Ramos (cell line): ENCODE data around the gene AGBL1.

ENCODE experiments used
- in situ Hi-C: fragments of 300-500 bp; cut with MboI; formaldehyde crosslinking; loops from one replicate; pipeline ENCODE4 v1.14.3; 2022; ENCODE audit warnings: low sequenced_read_pairs; ENCODE audit not compliant: unreplicated experiment

The AGBL1 gene

DNA sequence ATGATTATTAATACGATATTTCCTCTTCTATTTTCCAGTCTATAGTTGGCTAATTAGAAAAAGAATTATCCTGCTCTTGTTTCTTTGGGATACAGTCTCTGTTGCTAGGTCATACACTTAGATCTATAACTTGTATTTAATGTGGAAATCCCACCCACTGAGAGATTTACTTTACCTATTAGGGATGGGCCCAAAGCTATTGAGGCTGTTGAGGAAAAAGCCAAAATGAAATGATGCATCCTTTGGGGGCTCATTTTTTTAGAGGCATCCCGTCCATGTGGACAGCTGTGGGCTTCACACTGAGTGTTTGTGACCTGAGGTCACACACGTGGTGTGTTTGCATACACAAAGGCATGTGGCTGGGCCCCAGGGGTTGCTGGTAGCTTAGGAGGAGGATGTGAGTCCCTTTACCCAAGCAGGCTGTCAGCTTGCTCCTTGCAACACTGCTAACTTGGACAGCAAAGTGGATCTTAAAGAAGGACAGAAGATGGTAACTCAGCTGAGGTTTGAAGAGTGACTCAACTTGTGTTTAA, 477.4 kb downstream of the AGBL1 start:
- in situ Hi-C loops: no loop called here

GRCh38 chr15:86558252-86558651, 478.6 kb downstream of the AGBL1 start:
- in situ Hi-C loops: no loop called here

DNA sequence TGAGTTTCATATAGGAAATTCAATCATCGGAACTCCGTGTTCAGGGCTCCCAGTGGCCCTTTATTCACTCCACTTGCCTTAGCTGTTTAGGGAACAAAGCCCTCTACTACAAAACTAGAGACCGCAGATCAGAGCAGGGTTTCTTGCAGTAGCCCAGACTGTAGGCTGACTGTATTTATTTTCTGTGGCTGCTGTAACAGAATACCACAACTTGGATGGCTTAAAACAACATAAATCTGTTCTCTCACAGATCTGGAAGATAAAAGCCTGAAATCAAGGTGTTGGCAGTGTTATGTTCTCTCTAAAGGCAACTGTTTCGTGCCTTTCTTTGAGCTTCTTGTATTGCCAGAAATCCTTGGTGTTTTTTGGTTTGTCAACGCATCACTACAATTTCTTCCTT, 479.0 kb downstream of the AGBL1 start:
- in situ Hi-C loops: no loop called here

DNA sequence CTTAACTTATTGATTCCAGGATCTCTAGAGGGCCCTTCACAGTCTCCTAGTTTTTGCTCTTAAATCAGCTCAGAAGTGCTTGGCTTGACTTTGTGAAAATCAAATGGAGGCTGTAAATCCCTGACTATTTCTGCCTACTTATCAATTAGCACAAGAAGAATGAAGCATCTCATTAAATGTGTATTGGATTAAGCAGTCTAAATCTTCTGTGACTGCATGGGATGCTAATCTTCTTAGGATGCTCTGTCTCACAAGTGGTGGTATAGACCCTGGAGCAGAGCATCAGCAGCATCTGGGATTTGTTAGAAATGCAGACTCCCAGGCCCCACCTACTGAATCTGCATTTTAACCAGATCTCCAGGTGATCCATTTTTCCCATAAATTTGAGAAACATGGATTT, 488.7 kb downstream of the AGBL1 start:
- in situ Hi-C loops: no loop called here

- in situ Hi-C loops: no loop called here
Measured at GRCh38 chr15:86570738-86571137, 491.1 kb downstream of the AGBL1 start.

GRCh38 chr15:86571873-86572272, 492.2 kb downstream of the AGBL1 start:
- in situ Hi-C loops: no loop called here

- in situ Hi-C loops: no loop called here
Measured at GRCh38 chr15:86572368-86572841, 492.7 kb downstream of the AGBL1 start.

GRCh38 chr15:86573476-86573875, 493.8 kb downstream of the AGBL1 start:
- in situ Hi-C loops: no loop called here

- in situ Hi-C loops: no loop called here
Measured at GRCh38 chr15:86588413-86588812, 508.7 kb downstream of the AGBL1 start.

GRCh38 chr15:86590461-86590860, 510.8 kb downstream of the AGBL1 start:
- in situ Hi-C loops: no loop called here

GRCh38 chr15:86591158-86591557, 511.5 kb downstream of the AGBL1 start:
- in situ Hi-C loops: no loop called here

DNA sequence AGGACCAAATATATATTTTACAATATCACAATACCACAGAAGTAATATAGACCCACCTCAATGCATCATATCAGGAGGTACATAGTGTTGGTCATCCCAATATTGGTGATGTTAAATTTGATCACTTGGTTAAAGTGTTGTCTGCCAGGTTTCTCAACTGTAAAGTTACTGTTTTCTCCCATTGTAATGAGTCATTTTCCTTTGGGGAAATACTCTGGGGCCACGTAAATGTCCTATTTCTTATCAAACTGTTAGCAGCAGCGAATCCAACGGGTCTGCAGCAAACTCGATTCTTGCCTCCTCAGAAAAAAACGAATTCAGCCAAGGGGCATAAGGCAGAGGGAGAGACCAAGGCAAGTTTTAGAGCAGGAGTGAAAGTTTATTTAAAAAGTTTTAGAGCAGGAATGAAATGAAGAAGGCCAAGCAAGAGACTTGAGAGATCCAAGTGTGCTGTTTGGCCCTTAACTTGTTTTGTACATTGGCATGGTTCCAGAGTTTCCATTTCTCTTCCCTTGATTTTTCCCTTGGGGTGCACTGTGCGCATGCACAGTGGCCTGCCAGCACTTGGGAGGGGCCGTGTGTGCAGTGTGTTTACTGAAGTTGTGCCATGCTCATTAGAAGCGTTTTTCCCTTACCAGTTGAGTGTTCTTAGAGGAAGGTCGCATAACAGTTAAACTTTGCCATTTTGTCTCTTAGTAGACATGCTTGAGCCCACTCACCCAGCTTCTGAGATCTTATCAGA, 512.5 kb downstream of the AGBL1 start:
- in situ Hi-C loops: no loop called here

DNA sequence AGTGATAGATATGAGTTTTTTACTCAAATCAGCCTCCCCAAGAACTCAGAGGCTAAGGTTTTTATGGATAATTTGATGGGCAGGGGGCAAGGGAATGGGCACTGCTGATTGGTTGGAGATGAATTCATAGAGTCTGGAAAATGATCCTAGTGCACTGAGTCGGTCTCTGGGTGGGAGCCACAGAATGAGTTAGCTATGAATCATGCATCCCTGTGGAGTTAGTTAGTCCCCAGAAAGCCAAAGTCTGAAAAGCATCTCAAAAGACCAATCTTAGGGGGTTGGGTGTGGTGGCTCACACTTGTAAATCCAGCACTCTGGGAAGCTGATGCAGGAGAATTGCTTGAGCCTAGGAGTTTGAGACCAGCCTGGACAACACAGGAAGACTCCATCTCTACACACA, 516.1 kb downstream of the AGBL1 start:
- in situ Hi-C loops: no loop called here

GRCh38 chr15:86603466-86603865, 523.8 kb downstream of the AGBL1 start:
- in situ Hi-C loops: no loop called here

DNA sequence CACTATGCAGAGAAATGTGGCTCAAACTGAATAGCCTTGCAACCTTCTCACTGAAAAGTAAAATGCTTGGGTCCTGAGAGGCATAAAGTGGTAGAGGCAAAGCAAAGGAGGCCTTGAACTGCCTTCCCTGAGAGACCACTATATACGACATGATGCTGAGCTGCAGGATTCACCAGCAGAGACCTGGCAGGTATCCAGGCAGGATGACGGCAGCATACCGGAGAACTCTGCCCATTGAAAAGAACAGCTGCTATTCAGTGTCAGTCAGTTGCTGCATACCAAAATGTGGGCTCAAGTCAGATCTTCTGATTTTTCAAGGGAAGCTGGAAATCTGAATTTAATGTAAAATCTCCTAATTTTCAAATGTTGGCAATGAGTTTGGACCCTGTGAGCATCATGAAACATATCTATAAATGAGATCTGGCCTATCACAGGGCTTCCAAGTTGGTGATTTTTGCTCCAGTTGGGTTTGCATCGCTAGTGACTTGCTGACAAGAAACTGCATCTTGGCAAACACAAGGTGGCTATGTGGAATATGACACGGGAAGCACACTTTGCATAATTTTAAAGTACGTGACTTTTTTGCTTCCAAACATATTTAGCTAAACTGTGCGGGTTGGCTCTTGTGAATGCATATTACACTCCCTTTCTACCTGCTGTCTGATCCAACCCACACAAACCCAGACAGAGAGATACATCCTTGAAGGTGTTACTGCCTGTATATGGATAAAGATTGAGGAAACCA, 529.0 kb downstream of the AGBL1 start:
- in situ Hi-C loops: no loop called here

DNA sequence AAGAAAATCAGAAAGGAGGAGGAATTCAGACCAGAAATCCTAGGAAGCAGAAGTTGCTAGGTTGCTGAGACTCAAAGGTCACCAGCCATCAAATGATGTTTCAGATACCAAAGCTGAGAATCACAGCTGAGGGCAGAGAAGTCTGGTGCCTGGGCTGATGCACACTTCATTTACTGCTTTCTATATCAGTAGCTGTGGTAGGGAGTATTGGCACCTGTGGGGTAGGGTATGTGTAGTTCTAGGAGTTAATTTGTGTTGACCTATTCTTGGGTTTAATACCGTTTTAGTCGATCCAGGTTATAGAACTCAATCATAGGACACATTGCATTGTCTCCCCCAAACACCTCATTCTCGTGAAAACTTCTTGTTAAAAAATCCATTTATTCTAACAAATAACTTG, 529.6 kb downstream of the AGBL1 start:
- in situ Hi-C loops: no loop called here

DNA sequence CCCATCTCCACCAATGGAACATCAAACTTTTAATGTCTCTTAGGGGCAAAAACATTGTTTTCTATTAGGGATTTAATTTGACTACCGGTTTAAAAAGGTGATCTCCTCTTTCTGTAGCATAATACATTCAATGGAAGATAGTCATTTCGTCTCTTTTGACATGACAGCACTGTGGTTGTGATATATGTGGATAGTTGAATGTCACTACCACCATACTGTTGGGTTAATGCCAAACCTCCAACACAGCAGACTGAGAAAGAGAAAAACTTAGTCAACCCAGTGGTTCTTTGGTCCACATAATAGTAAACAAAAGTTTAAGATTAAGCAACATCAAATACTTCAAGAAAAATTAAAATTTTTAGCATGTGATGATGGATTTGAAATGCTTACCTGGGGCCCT, 530.4 kb downstream of the AGBL1 start:
- in situ Hi-C loops: no loop called here

- in situ Hi-C loops: no loop called here
Measured at GRCh38 chr15:86611417-86612040, 531.9 kb downstream of the AGBL1 start.

DNA sequence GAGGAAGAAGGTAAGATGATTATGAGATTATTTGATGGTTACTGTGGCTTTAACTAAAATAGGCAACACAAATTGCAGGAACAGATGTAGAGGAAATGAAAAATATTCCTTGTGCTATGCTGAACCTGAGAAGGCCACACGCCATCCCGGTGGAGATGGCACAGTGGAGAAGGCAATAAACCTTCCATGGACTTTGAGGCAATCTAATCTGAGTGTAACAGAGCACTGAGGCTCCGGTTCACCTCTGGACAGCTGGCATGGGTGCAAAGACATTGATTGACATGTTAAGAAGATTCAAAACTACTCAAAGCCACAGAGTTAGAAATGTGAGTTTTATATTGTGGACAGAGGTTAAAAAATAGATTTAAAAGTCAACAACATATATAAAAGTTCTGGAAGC, 535.7 kb downstream of the AGBL1 start:
- in situ Hi-C loops: no loop called here

DNA sequence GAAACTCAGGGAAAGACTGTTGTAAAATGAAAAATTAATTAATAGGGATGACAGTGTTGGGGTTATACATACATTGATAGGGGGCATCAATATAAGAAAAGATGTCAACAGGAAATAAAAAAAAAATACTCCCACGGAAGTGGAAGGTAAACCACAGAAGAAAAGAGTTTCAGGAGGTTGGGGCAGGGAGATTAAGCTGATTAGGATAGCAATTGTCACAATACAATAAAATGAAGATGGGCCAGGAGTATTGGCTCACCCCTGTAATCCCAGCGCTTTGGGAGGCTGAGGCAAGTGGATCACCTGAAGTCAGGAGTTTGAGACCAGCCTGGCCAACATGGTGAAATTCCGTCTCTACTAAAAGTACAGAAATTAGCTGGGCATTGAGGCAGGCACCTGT, 536.1 kb downstream of the AGBL1 start:
- in situ Hi-C loops: no loop called here

- in situ Hi-C loops: no loop called here
Measured at GRCh38 chr15:86616771-86617170, 537.1 kb downstream of the AGBL1 start.
